Activated CD4-positive, alpha-beta T cell treated with anti-CD3 and anti-CD28 coated beads for 1 hour (primary cell): ENCODE data around the gene KCNH1.

ENCODE experiments used
- DNase-seq: peaks from one replicate; pipeline ENCODE4 v3.0.0-alpha.2; 2020

KCNH1 gene

DNA sequence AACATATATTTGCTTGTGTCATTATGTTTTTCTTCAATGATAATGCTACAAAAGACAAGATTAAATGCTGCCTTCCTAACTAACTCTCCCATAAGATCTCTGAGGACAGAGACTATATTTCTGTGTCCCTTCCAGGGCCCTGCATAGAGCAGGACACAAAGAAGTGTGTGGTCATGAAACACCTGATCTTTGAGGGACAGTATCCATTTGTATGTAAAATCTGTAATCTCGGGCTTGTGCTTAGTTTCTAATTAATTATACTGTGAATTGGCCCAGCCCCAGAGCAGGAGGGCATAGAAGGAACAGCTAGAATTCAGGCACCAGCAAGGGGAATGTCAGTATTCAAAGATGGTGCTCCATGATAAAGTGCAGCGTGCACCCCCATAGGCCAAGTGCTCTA lies 430.4 kb downstream of the KCNH1 start:
- DNase-seq: no peak

DNA sequence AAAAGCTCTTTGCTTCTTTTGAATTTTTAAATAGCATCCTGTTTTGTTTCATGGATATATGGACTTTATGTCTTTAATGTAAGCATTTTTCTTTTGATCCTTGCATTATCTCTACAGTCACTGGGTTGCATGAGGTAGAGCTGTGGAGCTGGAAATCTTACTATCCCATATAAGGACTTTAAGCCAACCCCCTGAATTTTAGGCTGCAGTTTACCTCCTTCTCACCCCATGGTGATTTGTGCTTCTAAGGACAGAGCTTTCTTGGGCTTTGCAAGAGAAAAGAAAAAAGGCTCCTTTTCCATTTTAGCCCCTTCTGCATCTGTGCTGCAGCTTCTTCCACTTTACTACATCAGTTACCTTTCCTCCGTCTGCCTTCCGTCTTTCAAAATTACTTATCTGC lies 431.4 kb downstream of the KCNH1 start:
- no peak for DNase-seq

DNA sequence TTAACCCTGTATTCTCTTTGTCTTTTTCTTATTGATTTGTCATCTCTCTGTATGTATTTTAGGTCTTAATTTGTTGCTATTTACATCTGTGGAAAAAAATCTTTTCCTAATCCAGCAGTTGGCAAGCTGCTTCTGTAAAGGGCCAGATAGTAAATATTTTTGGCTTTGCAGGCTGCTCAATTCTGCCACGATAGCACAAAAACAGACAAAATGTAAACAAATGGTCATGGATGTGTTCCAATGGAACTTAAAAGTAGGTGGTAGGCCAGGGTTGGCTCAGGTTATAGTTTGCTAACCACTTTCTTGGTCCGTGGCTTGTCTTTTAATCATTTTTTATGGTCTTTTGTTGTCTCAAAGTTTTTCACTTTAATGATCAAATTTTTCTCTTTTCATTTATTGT lies 433.4 kb downstream of the KCNH1 start:
- no peak for DNase-seq

DNA sequence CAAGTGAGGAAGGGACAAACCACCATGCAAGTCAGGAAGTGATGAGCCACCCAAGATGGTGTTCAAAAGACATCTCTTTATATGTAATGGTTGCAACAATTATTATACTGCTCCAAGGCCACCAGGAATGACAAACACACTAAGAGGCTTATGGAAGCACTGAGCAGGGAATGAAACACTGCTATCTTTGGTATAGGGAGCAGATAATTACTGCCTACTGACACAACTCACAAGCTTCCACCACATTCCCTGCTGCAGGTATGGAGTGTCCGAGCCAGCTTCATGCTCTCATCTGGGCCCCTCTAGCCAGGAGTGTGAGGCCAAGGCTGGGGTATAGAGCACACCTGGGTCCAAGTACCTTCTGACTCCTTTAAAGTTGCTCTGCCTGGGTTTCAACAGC lies 433.9 kb downstream of the KCNH1 start:
- DNase-seq: no peak

DNA sequence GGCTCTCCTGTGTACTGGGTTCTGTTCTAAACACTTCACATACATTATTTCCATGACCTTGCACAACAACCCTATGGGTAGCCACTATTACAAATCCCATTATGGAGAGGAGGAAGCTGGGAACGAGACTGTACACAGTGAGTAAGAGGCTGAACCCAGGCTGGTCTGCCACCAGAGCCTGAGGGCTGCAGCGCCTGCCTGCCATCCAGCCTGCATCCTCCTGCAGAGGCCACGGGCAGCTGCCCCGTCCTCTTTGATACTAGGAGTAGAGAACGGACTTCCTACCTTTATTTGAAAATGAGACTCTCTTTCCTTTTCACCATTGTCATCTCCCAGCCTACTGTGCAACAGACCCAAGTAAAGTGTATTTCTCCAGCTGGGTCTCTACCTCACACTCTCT lies 435.3 kb downstream of the KCNH1 start:
- no peak for DNase-seq

DNA sequence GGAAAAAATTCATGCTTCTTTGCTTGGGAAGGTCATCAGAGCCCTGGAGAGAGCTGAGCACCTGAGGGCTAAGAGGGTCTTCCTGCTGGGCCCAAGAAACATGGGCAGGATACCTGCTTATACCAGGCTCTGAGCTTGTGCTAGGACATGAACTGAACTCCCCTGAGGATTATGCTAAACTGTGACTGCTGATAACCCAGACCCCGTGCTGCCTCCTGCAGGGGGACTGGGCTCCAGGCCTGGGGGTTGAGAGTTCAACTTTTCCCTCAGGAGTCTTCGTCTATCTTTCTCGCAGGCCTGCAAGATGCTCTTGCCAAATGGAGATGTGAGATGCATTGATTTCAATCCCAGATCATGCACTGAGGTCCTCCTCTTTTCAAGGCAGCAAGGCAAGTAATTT lies 436.8 kb downstream of the KCNH1 start:
- DNase-seq: no peak

DNA sequence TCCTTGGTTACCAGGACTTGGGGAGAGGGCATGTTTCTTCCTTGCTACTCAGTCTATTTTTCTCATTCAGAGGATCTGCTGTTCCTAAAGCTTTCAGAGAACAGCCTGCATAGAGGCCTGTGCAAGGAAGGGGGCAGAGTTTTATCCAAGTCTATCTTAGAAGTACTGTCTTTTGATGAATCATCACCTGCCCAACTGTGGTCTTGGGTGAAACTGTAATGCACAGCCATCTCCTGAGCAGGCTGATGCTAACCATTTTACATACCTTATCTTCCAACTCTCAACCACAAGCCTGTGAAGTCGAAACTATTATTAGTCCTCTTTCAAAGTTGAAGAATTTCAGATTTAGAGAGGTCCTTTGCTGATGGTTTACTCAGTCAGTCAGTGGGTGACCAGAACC lies 437.2 kb downstream of the KCNH1 start:
- DNase-seq: no peak

DNA sequence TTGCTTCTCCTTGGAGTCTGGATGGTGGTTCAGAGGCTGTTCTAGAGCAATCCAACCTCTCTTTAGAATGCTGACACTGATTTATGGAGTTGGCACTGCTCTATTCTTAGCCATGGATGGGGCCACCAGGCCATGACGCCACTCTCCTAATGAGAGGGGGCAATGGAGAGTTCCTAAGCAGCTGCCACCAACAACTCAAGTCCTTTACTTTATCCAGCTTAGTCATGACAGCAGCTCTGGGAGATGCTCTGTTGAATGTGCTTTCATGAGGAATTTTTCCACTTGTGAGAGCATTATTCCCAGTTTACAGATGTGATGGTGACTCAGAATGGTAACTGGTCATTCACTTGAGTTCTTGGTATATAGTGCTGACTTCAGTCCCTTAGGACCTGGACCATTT lies 438.9 kb downstream of the KCNH1 start:
- DNase-seq: no peak

DNA sequence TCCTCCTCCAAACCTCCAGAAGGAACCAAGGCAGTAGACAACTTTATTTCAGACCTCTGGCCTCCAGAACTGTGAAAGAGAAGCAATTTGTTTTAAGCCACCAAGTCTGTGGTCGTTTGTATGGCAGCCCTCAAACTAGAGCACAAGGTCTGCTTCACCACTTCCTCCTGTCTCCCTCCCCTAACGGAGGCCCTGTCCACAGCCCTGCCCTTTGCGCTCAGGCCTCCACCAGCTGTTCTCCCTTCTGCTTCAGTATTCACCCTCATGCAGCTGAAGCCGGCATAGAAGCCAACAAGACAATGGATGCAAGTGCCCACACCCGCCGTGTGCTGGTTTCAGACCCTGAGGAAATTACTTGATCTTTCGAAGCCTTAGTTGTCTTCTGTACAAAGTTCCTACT lies 441.2 kb downstream of the KCNH1 start:
- DNase-seq: no peak

DNA sequence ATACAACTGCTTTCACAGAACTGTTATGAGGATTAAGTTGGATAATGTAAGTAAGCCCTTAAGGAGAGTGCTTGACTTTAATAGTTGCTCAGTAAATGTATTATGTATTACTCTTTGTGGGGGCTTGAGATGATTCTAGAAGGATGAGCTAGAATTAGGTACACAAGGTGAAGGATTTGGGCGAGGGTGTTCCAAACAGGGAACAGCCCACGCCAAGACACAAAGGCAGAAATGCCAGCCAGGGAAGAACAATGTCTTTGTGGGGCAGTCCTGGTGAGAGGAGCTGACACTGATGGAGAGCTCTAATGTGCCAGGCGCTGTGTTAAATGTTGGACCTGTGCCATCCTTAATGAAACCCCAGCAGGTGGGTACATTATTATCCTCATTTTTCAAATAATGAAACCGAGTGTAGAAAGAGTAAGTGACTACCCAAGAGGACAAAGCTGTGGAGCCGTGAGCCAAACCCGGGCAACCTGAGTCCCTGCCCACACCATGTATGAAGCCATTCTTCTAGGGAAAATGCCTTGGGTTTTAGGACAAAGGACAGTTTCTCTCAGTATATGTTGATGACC lies 442.8 kb downstream of the KCNH1 start:
- no peak for DNase-seq

DNA sequence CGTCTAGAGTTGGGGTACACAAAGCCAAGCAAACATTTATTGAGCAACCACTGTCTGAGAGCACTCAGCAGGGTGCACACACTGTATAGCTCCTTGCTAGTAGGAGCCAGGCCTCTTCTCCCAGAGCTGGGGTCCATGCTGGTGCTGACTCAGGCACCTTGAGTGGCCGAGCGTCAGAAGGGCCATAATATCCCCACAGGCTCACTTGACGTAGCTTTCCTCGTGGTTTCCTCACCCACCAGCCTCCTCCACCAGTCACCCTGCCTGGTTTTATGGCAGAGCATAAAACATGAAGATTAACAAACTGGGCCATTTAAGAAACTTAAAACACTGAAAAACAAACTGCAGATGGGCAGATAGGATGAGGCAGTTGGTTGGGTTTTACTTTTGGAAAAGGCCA lies 443.7 kb downstream of the KCNH1 start:
- no peak for DNase-seq

DNA sequence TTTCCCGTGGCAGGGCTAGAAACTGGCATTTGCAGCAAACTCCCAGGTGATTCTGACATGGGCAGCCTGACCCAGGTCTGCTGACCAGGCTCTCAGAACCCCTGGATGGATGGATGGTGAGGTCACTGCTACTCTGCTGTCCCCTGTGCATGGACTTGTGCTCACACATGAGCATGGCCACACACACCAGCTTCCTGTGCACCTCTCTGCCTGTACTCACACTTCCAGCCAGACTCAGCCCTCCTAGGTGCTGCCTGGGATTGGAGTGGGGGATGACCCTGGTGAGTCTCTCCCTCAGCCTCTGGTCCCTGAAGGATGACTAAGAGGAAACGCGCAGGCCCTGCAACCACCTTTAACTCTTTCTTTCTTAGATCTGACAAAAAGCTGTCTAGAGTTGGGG lies 444.1 kb downstream of the KCNH1 start:
- DNase-seq: no peak

DNA sequence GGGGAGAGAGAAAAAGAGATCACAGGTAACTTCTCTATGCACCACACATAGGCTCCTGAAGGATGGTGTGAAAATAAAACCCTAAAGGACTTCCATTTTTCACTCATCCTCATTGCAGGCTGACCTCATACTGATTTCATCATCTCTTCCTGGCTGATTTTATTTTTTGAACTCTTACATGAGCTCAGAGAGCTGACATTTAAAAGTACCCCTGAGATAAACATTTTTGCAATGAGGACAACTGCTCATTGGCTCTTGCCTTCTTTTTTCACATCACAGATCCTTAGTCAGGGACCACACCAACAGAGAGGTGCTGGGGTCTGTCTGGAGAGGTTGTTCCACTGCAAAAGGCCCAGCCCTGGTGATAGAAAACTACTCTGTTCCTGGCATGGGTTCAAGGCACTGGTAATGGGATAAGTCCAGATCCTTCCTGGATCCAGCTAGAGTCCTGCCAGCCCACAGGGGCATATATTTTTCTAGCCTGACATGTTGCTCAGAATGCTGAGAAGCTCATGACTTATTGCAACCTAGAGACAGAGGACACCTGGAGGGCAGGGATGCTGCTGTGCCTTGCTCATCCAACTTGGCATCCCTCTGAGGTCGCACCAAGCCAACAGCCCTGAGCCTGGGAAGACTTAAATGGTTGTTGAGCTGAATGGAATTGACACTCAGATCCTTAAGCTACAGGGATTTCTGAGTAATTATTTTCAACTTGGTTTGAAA lies 445.3 kb downstream of the KCNH1 start:
- DNase-seq: no peak

DNA sequence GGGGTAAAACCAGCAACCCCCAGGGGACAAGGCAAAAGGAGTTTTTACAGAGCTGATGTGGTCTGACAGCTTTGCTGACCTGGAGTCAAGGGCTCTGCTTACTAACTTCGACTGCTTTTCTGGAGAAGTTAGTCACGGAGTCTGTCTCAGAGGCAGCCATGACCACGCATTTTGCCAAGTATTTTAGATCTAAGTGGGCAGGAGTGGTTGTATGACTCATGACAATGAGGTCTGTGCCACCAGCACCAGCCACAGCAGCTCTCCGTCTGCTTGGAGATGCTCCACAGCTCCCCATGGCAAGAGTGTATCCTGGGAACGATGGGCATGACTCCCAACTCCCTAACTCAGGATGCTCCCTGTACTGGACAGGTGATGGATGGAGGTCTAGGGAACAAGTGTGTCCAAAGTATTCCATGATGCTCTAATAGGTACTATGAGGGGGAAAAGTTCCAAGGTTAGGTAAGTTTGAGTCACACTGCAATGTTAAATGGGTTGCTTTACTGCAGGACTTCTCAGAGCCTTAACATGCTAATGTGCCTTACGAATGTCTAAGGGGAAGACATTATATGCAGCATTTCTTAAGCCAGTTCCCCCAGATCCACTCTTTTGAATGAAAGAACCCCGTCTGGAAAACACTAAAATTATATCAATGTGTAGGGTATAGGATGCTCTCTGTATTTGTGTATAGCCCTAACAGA lies 446.2 kb downstream of the KCNH1 start:
- no peak for DNase-seq

DNA sequence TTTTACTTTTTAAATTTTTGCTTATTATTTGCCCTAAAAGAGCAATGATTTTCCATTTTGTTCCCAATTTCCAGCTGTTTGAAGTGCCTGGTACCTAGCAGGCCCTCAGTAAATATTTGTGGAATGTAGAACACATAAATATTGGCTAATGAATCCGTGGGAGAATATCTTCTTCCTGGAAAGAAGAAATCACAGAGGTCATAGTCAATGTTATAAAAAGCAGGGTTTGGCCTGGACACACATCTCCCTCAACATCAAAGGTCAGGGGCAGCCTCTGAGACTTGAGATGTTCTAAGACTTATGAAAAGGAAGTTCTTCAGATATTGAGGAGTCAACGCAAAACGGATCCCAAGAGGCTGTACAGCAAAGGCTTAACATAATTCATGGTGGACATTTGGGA lies 447.1 kb downstream of the KCNH1 start:
- no peak for DNase-seq

DNA sequence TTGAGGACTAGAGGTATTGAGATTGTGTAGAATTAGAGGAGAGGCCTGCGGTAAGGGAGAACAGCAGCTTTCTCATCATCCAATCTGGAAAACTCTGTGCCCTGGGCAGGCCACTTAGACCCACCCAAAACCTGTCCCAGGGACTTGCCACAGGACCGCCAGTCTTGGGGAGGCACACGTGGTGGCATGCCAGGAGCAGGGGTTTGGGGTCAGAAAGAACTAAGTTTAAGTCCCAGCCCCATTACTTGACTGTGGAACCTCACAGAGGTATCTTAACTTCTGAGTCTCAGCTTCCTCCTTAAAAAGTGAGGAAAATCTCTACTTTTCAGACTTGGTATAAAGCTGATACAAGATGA lies 448.7 kb downstream of the KCNH1 start:
- DNase-seq: no peak

DNA sequence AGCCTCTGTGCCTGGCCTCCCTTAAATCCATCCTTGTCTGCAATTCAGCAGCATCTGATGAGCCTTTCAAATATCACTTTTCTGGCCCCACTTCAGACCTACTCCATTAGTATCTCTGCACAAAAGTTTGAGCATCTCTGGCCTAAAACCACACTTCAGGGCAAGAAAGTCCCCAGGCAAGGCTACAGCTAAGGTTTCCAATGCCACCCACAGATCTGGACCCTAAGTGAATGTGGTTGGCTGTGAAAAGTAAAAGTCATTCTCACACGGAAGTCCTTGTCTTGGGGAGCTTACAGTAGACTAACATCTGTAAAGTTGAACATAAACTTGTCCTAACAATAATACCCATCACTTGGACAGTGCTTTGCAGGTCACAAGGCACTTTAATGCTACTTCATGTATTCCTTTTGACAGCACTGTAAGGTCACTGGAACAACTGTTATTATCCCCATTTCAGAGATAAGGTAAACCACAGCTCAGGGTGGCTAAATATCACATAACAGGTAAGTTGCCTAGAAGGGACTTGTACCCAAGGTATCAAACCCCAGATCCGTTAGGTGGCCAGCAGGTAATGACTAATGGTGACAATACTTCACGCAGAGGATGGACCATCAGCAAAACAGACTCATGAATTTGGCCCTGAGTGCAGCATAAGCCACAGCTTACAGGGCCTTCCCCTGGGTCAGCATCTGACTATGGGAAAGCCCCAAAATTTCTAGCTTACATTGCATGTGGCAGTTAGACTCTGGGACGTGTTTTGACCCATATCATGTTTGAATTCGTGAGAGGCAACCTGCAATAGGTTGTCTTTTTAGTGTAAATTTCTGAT lies 449.3 kb downstream of the KCNH1 start:
- DNase-seq: no peak

DNA sequence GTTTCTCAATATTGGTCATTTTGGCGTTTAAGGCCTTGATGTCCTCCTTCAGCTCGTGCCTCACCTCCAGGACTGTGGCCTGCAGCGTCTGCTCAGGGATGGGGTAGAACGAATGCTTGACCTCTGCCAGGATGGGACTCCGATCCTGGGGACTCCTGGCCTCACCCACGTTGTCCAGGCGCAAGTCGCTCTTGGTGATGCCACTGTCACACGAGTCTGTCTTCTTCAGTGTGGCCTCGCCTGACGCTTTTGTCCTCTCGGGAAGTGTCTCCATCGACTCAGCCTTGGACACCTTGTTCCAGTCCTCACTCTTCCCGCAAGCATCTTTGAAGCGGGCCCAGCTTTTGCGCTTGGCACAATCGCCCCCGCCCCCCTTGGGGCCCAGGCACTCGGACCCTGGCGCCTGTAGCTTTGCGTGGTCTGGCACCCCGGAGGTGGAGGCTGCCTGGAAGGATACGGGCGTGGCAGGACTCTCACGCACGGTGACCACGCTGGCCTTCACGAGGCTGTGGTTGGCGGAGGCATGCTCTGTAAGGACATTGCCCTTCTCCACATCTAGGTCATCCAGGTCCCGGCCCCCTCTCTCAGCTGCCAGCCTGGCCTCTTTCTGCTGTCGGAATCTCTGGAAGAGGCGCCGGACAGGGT lies 450.4 kb downstream of the KCNH1 start:
- DNase-seq: no peak

DNA sequence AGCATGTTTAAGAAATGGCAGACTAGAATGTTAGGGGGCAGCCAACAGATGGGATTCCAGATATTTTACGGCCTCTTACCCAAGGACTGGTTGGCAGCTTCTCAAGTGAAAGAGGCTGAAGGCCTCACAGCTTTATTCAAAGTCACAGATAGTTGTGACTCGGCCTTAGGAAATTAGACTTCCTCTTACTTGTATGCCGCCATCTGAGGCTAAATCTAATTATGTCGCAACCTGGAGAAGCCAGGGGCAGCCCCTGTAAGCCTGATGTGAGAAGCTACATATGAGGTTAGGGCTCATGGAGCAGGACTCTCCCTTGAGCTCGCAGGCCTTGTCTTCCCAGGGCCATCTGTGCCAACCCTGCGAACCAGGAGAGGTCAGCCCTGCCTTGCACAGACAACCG lies 452.8 kb downstream of the KCNH1 start:
- no peak for DNase-seq

DNA sequence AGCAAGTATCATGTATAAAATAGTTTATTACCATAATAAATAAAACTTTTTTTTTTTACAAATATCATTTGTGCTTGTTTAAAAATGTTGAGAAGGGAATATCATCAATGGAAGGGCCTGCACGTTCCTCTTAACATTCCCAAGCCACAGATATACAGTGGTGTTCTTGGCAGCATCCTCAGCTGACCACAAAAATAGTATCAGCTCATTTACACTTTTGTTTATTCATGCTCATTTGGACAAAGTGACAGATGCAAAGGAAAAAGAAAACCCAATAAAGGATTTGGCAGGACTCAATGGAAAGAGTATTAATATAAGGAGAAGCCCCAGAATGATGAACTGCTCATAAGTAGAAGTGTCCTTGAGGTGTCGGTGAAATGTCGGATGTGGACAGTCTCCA lies 455.6 kb downstream of the KCNH1 start:
- no peak for DNase-seq

DNA sequence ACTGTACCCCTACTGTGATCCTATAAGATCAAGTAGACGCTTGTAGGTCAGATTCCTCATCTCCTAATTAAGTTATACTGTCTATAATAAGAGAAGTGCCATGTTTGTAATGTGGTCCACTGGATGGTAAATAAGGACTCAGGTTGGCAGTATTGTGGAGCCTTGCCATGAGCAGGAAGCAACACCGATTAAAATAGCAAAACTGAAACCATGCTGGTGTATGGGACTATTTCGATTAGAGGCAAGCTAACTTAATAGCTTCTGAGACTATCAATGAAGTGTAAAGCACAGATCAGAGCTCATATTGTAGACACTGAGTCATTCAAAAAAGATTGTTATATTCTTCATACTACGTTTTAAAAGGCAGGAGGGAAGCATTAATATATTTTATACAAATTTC lies 456.4 kb downstream of the KCNH1 start:
- no peak for DNase-seq

DNA sequence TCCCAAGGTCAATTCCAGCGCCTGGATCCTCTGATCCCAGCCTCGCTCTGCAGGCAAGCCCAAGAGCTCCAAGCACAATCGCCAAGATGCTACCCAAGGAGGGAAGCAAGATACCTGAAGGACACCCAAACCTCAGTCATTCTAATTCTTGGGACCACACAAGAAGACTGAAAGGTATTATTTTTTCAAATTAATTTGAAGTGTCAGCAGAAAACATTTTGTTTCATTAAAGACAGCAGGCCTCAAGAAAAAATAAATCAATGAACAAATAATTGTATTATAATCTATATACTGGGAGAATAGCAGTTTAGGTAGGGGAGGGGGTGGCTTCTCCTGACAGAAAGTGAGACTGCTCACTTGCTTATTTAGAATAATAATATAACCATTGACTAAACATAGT lies 457.4 kb downstream of the KCNH1 start:
- DNase-seq: no peak

DNA sequence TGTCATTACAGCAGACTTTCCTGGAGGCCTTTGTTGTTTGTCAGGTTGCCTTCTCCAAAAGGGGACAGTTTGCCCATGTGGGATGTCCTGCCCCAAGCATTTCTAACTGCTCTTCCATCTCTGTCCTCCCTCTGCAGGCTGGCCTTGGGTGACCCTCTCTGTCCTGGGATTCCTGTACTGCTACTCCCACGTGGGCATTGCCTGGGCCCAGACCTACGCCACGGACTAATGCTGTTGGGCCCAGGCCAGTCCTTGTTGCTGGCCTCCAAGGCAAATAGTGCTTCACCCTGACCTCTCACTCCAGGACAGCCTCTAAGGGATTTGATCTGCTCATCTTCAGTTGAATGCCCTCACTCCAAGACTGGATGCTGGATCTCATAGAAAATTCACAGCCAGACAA lies 459.8 kb downstream of the KCNH1 start:
- no peak for DNase-seq
